Stimulated activated CD8-positive, alpha-beta memory T cell treated with anti-CD3 and anti-CD28 coated beads, Interleukin-4, amount 100 ng/mL, for 4 hours (primary cell): ENCODE data around the gene WBP1.
A peak's percentile ranks its signal among the peaks of the same experiment; 100 is the strongest.
"Not testable (repeated sequence)": the region's sequence is repeated elsewhere in the genome, so short reads cannot be mapped to it uniquely, and the experiment has no call there.

Experiments
- DNase-seq, 2 donors: peaks; one replicate each; pipeline ENCODE4 v3.0.0-alpha.2; 2020; ENCODE audit warnings: low read depth in 2 of 2, low spot score in 1 of 2

WBP1 gene

DNA sequence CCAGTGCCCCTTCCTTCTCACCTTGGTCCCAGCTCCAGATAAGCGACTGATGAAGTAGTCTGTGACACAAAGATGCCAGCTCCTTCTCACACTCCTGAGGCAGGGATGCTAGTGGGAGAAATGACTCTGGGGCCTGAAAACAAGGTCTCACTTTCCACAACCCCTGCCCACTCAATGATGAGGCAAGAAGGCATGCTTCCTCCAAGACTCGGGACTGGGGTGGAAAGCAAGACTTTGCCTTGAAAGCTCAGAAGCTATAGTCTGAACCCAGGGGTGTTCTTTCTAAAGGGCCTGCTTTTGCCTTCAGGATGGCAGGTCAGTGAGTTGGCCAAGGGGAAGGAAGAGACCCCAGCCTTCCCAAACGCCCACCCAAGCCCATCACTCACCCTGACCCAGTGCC, 23.2 kb downstream of the WBP1 start:
- no peak for DNase-seq

- DNase-seq = no peak
Observed at GRCh38 chr2:74481961-74482800, 23.9 kb downstream of the WBP1 start.

DNA sequence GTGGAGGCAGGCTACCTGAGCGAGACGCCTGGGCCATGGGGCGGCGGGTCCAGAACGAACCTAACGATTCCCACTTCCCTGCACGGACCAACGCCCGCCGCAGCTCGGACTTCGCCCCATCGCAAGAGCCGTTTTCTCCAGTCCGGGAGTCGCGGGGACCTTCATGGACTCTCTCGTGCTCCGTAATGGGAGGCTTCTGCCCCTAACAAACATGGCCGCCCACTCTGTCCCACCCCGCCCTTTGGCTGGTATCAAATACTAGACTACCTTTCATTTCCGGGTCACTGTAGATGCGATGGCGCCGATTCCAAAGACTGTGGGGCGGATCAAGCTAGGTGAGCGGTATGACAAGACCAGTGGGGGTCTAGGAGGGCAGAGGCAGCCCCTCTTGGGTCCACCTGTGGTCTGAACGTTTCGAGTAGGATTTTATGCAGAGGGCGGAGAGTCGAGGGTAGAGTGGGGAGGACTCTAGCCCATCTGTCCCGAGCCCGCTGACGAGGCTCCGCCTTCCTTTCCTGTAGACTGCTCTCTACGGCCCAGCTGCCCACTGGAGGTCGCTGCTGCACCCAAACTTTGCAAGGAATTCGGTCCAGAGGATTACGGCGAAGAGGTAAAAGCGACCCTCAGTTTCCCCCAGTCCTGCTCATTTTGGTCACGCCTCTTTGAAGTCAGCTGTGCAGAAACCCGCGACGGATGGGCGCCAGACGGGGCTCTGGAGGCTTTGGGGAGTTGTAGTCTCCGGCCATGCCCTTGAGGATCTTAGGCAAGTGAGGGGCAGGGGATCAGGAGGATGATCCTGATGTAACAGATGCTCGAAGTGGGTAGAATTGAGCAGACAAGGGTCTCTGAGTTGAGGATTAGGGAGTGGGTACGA, 24.8 kb downstream of the WBP1 start, which contains the start of the genes CCDC142 and TTC31:
Gene CCDC142, minus strand, starts transcription at position 198 of the 874 bp plus-strand sequence. Its CDS starts 161 bp downstream, at position 37.
Gene TTC31, plus strand, starts transcription at position 281 of the 874 bp plus-strand sequence. Its CDS starts 15 bp downstream, at position 296.
- peak; percentile 85 to 89 for DNase-seq

- not testable (repeated sequence) for DNase-seq
Observed at GRCh38 chr2:74483675-74484164, 25.5 kb downstream of the WBP1 start.

DNA sequence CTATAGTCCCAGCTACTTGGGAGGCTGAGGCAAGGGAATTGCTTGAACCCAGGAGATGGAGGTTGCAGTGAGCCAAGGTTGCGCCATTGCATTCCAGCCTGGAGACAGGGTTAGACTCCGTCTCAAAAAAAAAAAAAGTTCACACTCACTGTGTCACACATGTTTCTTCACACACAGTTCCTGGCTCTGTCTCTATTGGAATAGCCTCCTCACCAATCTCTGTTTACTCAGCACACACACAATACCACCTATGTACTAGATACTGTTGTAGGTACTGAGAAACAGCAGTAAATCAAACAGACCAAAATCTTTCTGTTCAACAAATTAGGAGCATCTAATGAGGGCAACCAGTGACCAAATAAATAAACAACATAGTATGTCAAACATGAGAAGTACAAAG, 27.9 kb downstream of the WBP1 start:
- no peak for DNase-seq

DNA sequence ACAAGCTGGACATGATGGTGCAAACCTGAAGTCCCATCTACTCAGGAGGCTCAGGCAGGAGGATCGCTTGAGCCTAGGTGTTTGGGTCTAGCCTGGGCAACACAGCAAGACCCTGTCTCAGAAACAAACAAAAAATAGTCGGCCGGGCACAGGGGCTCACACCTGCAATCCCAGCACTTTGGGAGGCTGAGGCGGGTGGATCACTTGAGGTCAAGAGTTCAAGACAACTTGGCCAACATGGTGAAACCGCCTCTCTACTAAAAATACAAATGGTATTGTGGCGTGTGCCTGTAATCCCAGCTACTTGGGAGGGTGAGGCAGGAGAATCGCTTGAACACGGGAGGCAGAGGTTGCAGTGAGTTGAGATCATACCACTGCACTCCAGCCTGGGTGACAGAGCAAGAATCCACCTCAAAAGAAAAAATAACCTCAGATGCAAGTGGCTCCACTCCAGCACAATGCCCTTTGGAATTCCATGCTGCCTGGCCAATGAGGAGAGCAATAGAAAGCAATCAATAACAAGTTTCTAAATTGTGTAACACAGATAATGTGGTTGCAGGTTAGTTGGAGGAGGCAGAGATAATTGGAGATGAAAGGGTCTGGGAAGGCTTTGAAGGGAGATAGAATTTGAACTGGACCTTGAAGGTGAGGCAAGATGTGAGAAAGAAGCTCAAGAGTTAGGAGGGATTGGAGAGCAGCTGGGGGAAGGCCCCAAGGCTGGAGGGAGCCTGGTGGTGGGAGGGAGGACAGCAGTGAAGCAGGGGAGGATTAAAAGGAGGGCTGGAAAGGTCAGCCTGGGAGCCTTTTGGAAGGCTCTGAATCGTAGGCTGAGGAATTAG, 30.6 kb downstream of the WBP1 start:
- no peak for DNase-seq

- DNase-seq = no peak
Observed at GRCh38 chr2:74489906-74490305, 31.7 kb downstream of the WBP1 start.

DNA sequence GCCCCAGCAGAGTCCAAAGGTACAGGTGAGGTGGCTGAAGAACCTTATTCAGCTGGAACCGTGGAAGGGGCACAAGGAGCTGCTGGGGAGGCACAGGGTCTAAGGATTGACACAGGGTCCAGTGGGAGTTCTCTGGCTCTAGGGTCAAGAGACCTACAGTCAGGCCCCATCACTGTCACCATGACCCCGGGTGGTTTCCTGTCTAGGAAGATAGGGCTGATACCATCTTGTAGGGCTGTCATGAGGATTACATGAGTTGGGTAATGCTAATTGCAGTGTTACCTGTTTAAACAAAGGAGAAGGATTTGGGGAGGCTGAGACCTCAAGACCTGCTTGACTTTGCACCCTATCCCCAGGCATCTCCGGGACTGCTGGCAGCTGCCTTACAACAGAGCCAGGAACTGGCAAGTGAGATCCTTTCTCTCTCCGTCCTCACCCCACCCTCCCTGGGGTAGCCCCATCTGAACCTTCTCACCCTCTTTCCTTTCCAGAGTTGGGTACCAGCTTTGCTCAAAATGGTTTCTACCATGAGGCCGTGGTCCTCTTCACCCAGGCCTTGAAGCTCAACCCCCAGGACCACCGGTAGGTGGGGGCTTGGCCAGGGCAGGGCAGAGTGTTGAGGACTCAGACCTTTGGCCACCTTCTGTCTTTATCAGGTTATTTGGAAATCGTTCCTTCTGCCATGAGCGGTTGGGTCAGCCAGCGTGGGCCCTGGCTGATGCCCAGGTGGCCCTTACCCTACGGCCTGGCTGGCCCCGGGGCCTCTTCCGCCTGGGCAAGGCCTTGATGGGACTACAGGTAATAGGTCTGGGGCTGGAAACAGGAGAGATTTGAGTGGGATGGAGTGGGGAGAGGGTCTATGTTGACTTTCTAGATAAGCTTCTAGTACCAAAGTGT, 33.7 kb downstream of the WBP1 start:
- no peak for DNase-seq

GRCh38 chr2:74493546-74493945, 35.3 kb downstream of the WBP1 start:
- DNase-seq = no peak

GRCh38 chr2:74495440-74495839, 37.2 kb downstream of the WBP1 start:
- no peak for DNase-seq

- no peak for DNase-seq
Observed at GRCh38 chr2:74496997-74497776, 38.9 kb downstream of the WBP1 start.

DNA sequence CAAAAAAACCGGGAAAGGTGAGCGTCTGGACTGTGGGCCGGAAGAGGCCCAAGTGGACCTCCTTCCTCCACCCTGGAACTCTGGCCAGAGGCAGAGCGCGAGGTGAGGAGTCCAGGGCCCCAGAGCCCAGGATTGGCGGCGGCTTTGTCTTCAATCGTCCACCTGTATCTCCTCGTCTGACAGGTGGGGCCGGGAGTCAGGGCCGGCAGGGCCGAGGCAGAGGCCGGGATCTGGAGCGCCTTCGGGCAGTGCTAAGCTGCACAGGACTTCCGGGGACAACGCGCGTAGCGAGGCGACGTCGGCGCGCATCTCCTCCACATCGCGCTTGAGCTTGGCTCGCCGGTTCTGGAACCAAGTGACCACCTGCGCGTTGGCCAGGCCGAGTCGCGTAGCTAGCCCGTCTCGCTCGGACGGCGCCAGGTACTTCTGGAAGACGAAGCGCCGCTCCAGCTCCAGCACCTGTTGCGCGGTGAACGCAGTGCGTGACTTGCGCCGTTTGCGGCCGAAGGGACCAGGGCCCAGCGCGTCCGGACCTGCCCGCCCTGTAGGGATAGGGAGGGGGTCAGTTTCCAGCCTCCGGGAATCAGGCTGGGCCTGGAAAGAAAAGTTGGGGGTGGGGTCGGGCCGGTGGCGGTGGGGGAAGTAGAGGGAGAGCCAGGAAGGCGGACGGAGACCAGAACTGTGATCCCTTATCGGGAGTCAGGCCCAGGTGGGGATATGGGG, 39.7 kb downstream of the WBP1 start:
- DNase-seq = no peak

GRCh38 chr2:74498500-74499266, 40.4 kb downstream of the WBP1 start:
- no peak for DNase-seq

GRCh38 chr2:74499267-74499939, 41.2 kb downstream of the WBP1 start, which contains the start of gene LBX2:
Gene LBX2 (minus strand): TSS chr2:74499603. CDS start chr2:74499537, 66 bp downstream.
- no peak for DNase-seq

GRCh38 chr2:74499940-74500577, 41.8 kb downstream of the WBP1 start:
- no peak for DNase-seq

DNA sequence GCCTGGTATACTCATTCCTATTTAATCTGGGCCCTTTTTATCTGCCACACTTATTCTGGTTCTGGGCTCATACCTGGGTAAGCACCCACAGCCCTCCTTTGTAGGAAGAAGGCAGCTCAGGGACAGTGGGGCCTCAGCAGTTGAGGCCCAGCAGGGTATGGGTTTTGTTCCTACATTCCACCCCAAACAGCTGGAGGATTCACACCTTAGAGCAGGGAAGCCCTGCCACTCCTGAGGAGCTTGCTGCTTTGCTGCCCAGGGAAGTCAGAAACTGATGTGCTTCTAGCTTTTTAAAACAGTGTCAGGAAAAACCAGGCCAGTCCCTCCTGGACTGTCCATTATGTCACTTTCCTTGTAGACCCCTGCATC, 42.3 kb downstream of the WBP1 start:
- DNase-seq = no peak
